IMR-90 (cell line): ENCODE measurements around the gene SOX4. TPM values are rescaled to one million over a fixed set of nuclear protein-coding genes. Genes with fewer than 3 reads are reported as not detected.

Experiments
- ATAC-seq: fragments of 200-7000 bp; cut with Tn5 transposase; 2 replicates; pipeline ENCODE4 v1.9.1; 2020; ENCODE audit warnings: low read depth, mild to moderate bottlenecking, moderate library complexity
- BruUV-seq: library from RNA; stranded (reverse); fragments of 400-500 nt; replicated peaks from 2 replicates; lab custom pipeline; 2021; lab: Mats Ljungman, UMichigan
- CTCF ChIA-PET: fragments of 300-600 bp; formaldehyde crosslinking; extraction: SDS; loops from one replicate; lab custom pipeline; 2021; ENCODE audit warnings: antibody characterized with exemption; lab: Yijun Ruan, JAX
- POLR2A ChIA-PET: fragments of 300-600 bp; sonication (Branson Sonifier 250); formaldehyde crosslinking; loops from one replicate; lab custom pipeline; 2022; ENCODE audit warnings: antibody characterized with exemption; ENCODE audit not compliant: unreplicated experiment; lab: Charles Lee
- DNase-seq: peaks from one replicate; pipeline ENCODE4 v3.0.0; 2013
- H2AFZ ChIP-seq: replicated peaks from 2 replicates; pipeline ENCODE3; 2013; ENCODE audit warnings: low read length, mild to moderate bottlenecking; ENCODE audit not compliant: poor library complexity
- H2AK5ac ChIP-seq: 2 replicates; pipeline ENCODE4 v1.6.1; 2013; ENCODE audit warnings: low read depth, low read length, inconsistent platforms
- H2AK9ac ChIP-seq: replicated peaks from 2 replicates; pipeline ENCODE3; 2013; ENCODE audit warnings: mild to moderate bottlenecking, low read depth, low read length, moderate library complexity; ENCODE audit not compliant: poor library complexity
- H2BK120ac ChIP-seq: 2 replicates; pipeline ENCODE4 v1.6.1; 2013; ENCODE audit warnings: low read depth, low read length, inconsistent platforms
- H2BK15ac ChIP-seq: 3 replicates; pipeline ENCODE4 v1.6.1; 2013; ENCODE audit warnings: low read depth, low read length, inconsistent platforms
- H2BK20ac ChIP-seq: 2 replicates; pipeline ENCODE4 v1.6.1; 2013; ENCODE audit warnings: low read depth, mild to moderate bottlenecking, inconsistent platforms, low read length, moderate library complexity
- H2BK5ac ChIP-seq: 2 replicates; pipeline ENCODE4 v1.6.1; 2013; ENCODE audit warnings: mild to moderate bottlenecking, low read depth, low read length, inconsistent platforms; ENCODE audit not compliant: poor library complexity, severe bottlenecking
- H3K14ac ChIP-seq: replicated peaks from 2 replicates; pipeline ENCODE4 v1.6.1; 2013; ENCODE audit warnings: low read depth, low read length, inconsistent platforms
- H3K18ac ChIP-seq: 2 replicates; pipeline ENCODE4 v1.6.1; 2013; ENCODE audit warnings: low read depth, low read length, control low read depth
- H3K23ac ChIP-seq: 2 replicates; pipeline ENCODE4 v1.6.1; 2013; ENCODE audit warnings: low read depth, low read length, inconsistent platforms
- H3K27ac ChIP-seq: 2 replicates; pipeline ENCODE4 v1.5.1; 2013; ENCODE audit warnings: mild to moderate bottlenecking, control low read depth, low read length; ENCODE audit not compliant: insufficient read depth
- H3K27me3 ChIP-seq: 2 replicates; pipeline ENCODE4 v1.6.1; 2013; ENCODE audit warnings: low read length; ENCODE audit not compliant: control insufficient read depth, insufficient read depth
- H3K36me3 ChIP-seq: 2 replicates; pipeline ENCODE4 v1.6.1; 2013; ENCODE audit warnings: low read length, mixed read lengths; ENCODE audit not compliant: control insufficient read depth, insufficient read depth
- H3K4ac ChIP-seq: 2 replicates; pipeline ENCODE4 v1.6.1; 2013; ENCODE audit warnings: low read depth, low read length, inconsistent platforms
- H3K4me1 ChIP-seq: 2 replicates; pipeline ENCODE4 v1.6.1; 2013; ENCODE audit warnings: low read length, mixed read lengths; ENCODE audit not compliant: control insufficient read depth, insufficient read depth
- H3K4me2 ChIP-seq: 2 replicates; pipeline ENCODE4 v1.6.1; 2013; ENCODE audit warnings: low read depth, mild to moderate bottlenecking, control low read depth, low read length, moderate library complexity
- H3K4me3 ChIP-seq: 2 replicates; pipeline ENCODE4 v1.5.1; 2013; ENCODE audit warnings: low read depth, mild to moderate bottlenecking, control low read depth, low read length, moderate library complexity; ENCODE audit not compliant: insufficient read depth
- H3K56ac ChIP-seq: 2 replicates; pipeline ENCODE4 v1.6.1; 2013; ENCODE audit warnings: low read length, inconsistent platforms; ENCODE audit not compliant: insufficient read depth; ENCODE audit errors: extremely low read depth
- H3K79me1 ChIP-seq, 2 experiments: 2 replicates each; pipeline ENCODE4 v1.6.1; 2013; ENCODE audit warnings: low read length in 2 of 2, inconsistent platforms in 1 of 2, low read depth in 1 of 2
- H3K9ac ChIP-seq: 2 replicates; pipeline ENCODE4 v1.6.1; 2013; ENCODE audit warnings: low read depth, low read length, control low read depth
- H3K9me1 ChIP-seq: 2 replicates; pipeline ENCODE4 v1.6.1; 2013; ENCODE audit warnings: low read length, inconsistent platforms; ENCODE audit not compliant: insufficient read depth
- H3K9me3 ChIP-seq: 2 replicates; pipeline ENCODE4 v1.6.1; 2013; ENCODE audit warnings: low read length; ENCODE audit not compliant: control insufficient read depth, insufficient read depth
- H4K20me1 ChIP-seq: 2 replicates; pipeline ENCODE4 v1.6.1; 2013; ENCODE audit warnings: low read length, inconsistent platforms; ENCODE audit not compliant: insufficient read depth
- H4K5ac ChIP-seq: 2 replicates; pipeline ENCODE4 v1.6.1; 2013; ENCODE audit warnings: mild to moderate bottlenecking, low read depth, low read length, control low read depth
- H4K8ac ChIP-seq, 2 experiments: 2 replicates each; pipeline ENCODE4 v1.6.1; 2013; ENCODE audit warnings: low read depth in 2 of 2, low read length in 2 of 2, control low read depth in 1 of 2, inconsistent platforms in 1 of 2
- H4K91ac ChIP-seq: 2 replicates; pipeline ENCODE4 v1.6.1; 2013; ENCODE audit warnings: low read depth, low read length, inconsistent platforms; ENCODE audit not compliant: insufficient read depth
- BHLHE40 ChIP-seq: fragments of 150-350 bp; IDR thresholded peaks from 2 replicates; pipeline ENCODE4 v1.6.1; 2016; ENCODE audit warnings: mild to moderate bottlenecking, low read depth, low read length
- CEBPB ChIP-seq: IDR thresholded peaks from 2 replicates; pipeline ENCODE4 v1.6.1; 2012; ENCODE audit warnings: low read depth, low read length, improper control_type of control experiment
- CHD1 ChIP-seq: IDR thresholded peaks from 2 replicates; pipeline ENCODE4 v1.6.1; 2012; ENCODE audit warnings: low read depth, low read length, improper control_type of control experiment
- FOS ChIP-seq: fragments of 150-350 bp; IDR thresholded peaks from 2 replicates; pipeline ENCODE4 v1.6.1; 2016; ENCODE audit warnings: low read depth, low read length
- MAFK ChIP-seq: IDR thresholded peaks from 2 replicates; pipeline ENCODE4 v1.6.1; 2012; ENCODE audit warnings: low read depth, low read length, improper control_type of control experiment
- MAZ ChIP-seq: IDR thresholded peaks from 2 replicates; pipeline ENCODE4 v1.6.1; 2012; ENCODE audit warnings: low read depth, mild to moderate bottlenecking, low read length, improper control_type of control experiment, moderate library complexity, borderline replicate concordance
- MXI1 ChIP-seq: IDR thresholded peaks from 2 replicates; pipeline ENCODE4 v1.6.1; 2012; ENCODE audit warnings: low read depth, mild to moderate bottlenecking, low read length, moderate library complexity, borderline replicate concordance
- NFE2L2 ChIP-seq: fragments of 150-350 bp; IDR thresholded peaks from 2 replicates; pipeline ENCODE4 v1.6.1; 2016; ENCODE audit warnings: low read depth, mild to moderate bottlenecking, low read length
- POLR2A ChIP-seq: IDR thresholded peaks from 2 replicates; pipeline ENCODE4 v1.6.1; 2012; ENCODE audit warnings: mild to moderate bottlenecking, low read depth, low read length
- RAD21 ChIP-seq: IDR thresholded peaks from 2 replicates; pipeline ENCODE4 v1.6.1; 2012; ENCODE audit warnings: low read length, improper control_type of control experiment
- RCOR1 ChIP-seq: IDR thresholded peaks from 2 replicates; pipeline ENCODE4 v1.6.1; 2012; ENCODE audit warnings: mild to moderate bottlenecking, low read length, improper control_type of control experiment; ENCODE audit not compliant: insufficient replicate concordance
- RFX5 ChIP-seq: IDR thresholded peaks from 2 replicates; pipeline ENCODE4 v1.8.0; 2012; ENCODE audit warnings: low read depth, mild to moderate bottlenecking, low read length, moderate library complexity
- SMC3 ChIP-seq: fragments of 150-350 bp; IDR thresholded peaks from 2 replicates; pipeline ENCODE4 v1.6.1; 2016; ENCODE audit warnings: low read depth, mild to moderate bottlenecking, antibody characterized with exemption, low read length, moderate library complexity
- USF2 ChIP-seq: fragments of 150-350 bp; IDR thresholded peaks from 2 replicates; pipeline ENCODE4 v1.6.1; 2017; ENCODE audit warnings: mild to moderate bottlenecking, antibody characterized with exemption, low read length, low read depth
- WGBS, 2 experiments: methylation state at CpG; one replicate each; pipeline versions ENCODE4 v1.1.5 to v1.1.7; 2013; ENCODE audit warnings: missing lambda C conversion rate in 2 of 2; ENCODE audit not compliant: insufficient read length in 1 of 2; ENCODE audit errors: extremely low coverage in 2 of 2; 5-methylcytosine and 5-hydroxymethylcytosine counted together
- dilution Hi-C: fragments of 300-500 bp; cut with HindIII; formaldehyde crosslinking; loops from one replicate; pipeline ENCODE4 v1.14.3; 2018; ENCODE audit warnings: low sequenced_read_pairs; ENCODE audit not compliant: unreplicated experiment
- in situ Hi-C: fragments of 300-500 bp; cut with MboI; formaldehyde crosslinking; loops from 3 replicates; pipeline ENCODE4 v1.14.3; 2019; ENCODE audit warnings: low sequenced_read_pairs, inconsistent platforms, mixed read lengths
- intact Hi-C: fragments of 100-400 bp; cut with micrococcal nuclease; formaldehyde crosslinking; loops from 2 replicates; pipeline ENCODE4 v1.10.0; 2022
- polyA plus RNA-seq, 3 experiments: library from polyadenylated mRNA; depleted of rRNA; stranded (reverse); fragments of >200 nt; gene quantifications; 2 replicates each; pipeline ENCODE4 v1.2.3, GENCODE V29; 2012; ENCODE audit warnings: low replicate concordance in 1 of 3
- total RNA-seq: library from RNA; depleted of rRNA; stranded (reverse); fragments of >200 nt; gene quantifications from 2 replicates; pipeline ENCODE4 v1.2.3, GENCODE V29; 2012
- TF ChIP-seq, protein P1 (sequence below): fragments of 150-350 bp; IDR thresholded peaks from 2 replicates; pipeline ENCODE4 v1.6.1; 2016; ENCODE audit warnings: low read depth, mild to moderate bottlenecking, low read length, moderate library complexity, borderline replicate concordance
- TF ChIP-seq, protein P2 (sequence below): conservative IDR thresholded peaks from 2 replicates; pipeline ENCODE4 v1.5.1; 2012; ENCODE audit warnings: mild to moderate bottlenecking, low read depth, low read length, improper control_type of control experiment

SOX4 gene
- total and polyA plus RNA-seq, 2 of the 4 experiments (the other 2 are of a cell fraction) = 4.7 to 4.8 TPM

DNA sequence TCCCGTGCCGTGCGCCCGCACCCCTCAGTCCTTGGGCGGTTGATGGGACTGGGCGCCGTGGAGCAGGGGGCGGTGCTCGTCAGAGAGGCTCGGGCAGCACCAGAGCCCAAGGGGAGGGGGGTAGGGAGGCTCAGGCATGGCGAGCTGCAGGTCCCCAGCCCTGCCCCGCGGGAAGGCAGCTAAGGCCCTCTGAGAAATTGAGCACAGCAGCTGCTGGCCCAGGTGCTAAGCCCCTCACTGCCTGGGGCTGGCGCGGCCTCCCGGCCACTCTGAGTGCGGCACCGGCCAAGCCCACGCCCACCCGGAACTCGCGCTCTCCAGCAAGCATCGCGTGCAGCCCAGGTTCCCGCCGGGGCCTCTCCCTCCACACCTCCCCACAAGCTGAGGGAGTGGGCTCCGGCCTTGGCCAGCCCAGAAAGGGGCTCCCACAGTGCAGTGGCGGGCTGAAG is 16.4 kb downstream of the SOX4 start:
- Histone ChIP-seq H3K9me3 (no peaks in the 10 kb centered on the region), H3K36me3 (no peaks in the 10 kb centered on the region), H3K18ac (no peak overlapping the region), H4K5ac (no peak overlapping the region), H2BK20ac (no peak overlapping the region), H3K4ac (no peak overlapping the region), H3K27ac (no peak overlapping the region), H2AK5ac (no peak overlapping the region), H3K4me1 (no peaks in the 10 kb centered on the region), H2AK9ac (no peak overlapping the region), H3K79me1 (no peaks in the 10 kb centered on the region), H3K56ac (no peak overlapping the region), H4K91ac (no peak overlapping the region), H3K4me3 (no peak overlapping the region), H2BK15ac (no peak overlapping the region), H3K9me1 (no peaks in the 10 kb centered on the region), H3K23ac (no peak overlapping the region), H3K9ac (no peak overlapping the region), H3K14ac (no peak overlapping the region), H2BK120ac (no peak overlapping the region), H3K27me3 (no peaks in the 10 kb centered on the region), H2BK5ac (no peak overlapping the region), H4K8ac (no peak overlapping the region), H4K20me1 (no peaks in the 10 kb centered on the region), H2AFZ (no peak overlapping the region), H3K4me2 (no peak overlapping the region)
- TF ChIP-seq USF2 (no peak), RAD21 (no peak), BHLHE40 (no peak), RFX5 (no peak), RCOR1 (no peak), MXI1 (no peak), FOS (no peak), MAFK (no peak), CEBPB (no peak), MAZ (no peak), POLR2A (no peak), NFE2L2 (no peak), CHD1 (no peak), SMC3 (no peak)
- TF ChIP-seq, protein P1, sequence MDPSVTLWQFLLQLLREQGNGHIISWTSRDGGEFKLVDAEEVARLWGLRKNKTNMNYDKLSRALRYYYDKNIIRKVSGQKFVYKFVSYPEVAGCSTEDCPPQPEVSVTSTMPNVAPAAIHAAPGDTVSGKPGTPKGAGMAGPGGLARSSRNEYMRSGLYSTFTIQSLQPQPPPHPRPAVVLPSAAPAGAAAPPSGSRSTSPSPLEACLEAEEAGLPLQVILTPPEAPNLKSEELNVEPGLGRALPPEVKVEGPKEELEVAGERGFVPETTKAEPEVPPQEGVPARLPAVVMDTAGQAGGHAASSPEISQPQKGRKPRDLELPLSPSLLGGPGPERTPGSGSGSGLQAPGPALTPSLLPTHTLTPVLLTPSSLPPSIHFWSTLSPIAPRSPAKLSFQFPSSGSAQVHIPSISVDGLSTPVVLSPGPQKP = no peak
- TF ChIP-seq, protein P2, sequence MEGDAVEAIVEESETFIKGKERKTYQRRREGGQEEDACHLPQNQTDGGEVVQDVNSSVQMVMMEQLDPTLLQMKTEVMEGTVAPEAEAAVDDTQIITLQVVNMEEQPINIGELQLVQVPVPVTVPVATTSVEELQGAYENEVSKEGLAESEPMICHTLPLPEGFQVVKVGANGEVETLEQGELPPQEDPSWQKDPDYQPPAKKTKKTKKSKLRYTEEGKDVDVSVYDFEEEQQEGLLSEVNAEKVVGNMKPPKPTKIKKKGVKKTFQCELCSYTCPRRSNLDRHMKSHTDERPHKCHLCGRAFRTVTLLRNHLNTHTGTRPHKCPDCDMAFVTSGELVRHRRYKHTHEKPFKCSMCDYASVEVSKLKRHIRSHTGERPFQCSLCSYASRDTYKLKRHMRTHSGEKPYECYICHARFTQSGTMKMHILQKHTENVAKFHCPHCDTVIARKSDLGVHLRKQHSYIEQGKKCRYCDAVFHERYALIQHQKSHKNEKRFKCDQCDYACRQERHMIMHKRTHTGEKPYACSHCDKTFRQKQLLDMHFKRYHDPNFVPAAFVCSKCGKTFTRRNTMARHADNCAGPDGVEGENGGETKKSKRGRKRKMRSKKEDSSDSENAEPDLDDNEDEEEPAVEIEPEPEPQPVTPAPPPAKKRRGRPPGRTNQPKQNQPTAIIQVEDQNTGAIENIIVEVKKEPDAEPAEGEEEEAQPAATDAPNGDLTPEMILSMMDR = no peak
- intact Hi-C loops (no loop called here), in situ Hi-C loops (no loop called here), dilution Hi-C loops (no loop called here)
- whole genome bisulfite sequencing, 2 experiments = 100% methylated on average over 6 of the region's 28 CpGs; no CpG with 5 or more reads in 1 of the 2 experiments
- POLR2A ChIA-PET = no interaction called here
- BruUV-seq = no TSS peak
- ATAC-seq (no peak), DNase-seq (no peak)
- CTCF ChIA-PET = no interaction called here
